ENCODE results near the gene DSCAM. TPM values are rescaled to one million over a fixed set of nuclear protein-coding genes. Genes with fewer than 3 reads are reported as not detected.

Gene DSCAM
- total and polyA plus RNA-seq, 2 donors (not counting 1 experiment from before 2014, with no cell fraction given): under 0.01 to 0.01 TPM

DNA sequence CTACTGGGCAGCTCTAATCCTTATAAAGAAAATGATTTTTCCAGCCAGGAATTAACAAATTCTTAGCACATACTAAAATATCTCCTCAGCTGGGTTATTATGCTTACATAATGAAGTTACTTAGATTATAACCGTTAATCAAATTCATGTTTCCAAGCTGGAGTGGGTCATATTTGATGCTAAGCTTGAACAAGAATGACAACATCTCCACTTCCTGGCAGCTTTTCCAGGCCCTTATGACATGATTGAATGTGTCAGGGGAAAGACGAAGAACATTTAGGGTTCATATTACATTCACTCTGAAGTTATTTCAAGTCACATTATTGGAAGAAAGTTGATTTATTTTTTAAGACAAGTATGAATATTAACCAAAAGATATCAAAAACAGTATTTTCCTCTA is 646.0 kb downstream of the DSCAM start:
- Histone ChIP-seq H3K79me2 (ENCODE audit: control insufficient read depth, insufficient read depth, low read length) (no peaks in the 10 kb centered on the region), H4K20me1 (ENCODE audit: control insufficient read depth, extremely low read depth, insufficient read depth, low read length) (no peaks in the 10 kb centered on the region), H3K9ac (ENCODE audit: insufficient read depth, low read length) (no peak overlapping the region), H3K4me2 (ENCODE audit: extremely low read depth, insufficient read depth, low read length) (no peak overlapping the region), H3K4me1 (ENCODE audit: control insufficient read depth, extremely low read depth, insufficient read depth, low read length) (no peaks in the 10 kb centered on the region), H3K9me3 (ENCODE audit: control insufficient read depth, insufficient read depth, low read depth, low read length) (no peaks in the 10 kb centered on the region), H3K27ac (ENCODE audit: insufficient read depth, low read length) (no peak overlapping the region), H3K4me3 (replicated peaks in 1 of 4; ENCODE audit: control extremely low read depth in 1 of 4, insufficient read depth in 1 of 4, low read depth in 3 of 4, low read length in 4 of 4) (no peak overlapping the region), H2AFZ (ENCODE audit: low read length) (no peak overlapping the region), H3K36me3 (ENCODE audit: control insufficient read depth, insufficient read depth, low read length) (no peaks in the 10 kb centered on the region), H3K27me3 (ENCODE audit: control insufficient read depth, insufficient read depth, low read length) (no peaks in the 10 kb centered on the region)
- DNase-seq (ENCODE audit: low read depth in 2 of 2): no peak
- no peak for TF ChIP-seq EZH2 (IDR thresholded peaks at IDR 0.05; ENCODE audit: low read length, missing control alignments)

DNA sequence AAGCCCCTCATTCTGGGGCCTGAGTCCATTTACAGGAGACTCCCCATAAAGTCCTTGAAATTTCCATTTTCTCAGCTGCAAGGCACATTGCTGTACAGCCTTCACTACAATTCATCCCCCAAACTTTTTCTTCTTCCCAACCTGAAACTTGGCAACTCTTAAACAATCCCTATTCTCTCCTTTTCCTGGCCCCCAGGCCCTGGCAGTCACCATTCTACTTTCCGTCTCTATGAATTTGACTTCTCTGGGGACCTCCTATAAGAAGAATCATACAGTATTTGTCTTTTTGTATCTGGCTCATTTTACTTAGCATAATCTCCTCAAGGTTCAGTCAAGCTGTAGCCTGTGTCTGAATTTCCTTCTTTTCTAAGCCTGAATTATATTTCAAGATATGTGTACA is 646.8 kb downstream of the DSCAM start:
- no peak overlapping the region for H3K27ac ChIP-seq (ENCODE audit: insufficient read depth, low read length)
- H3K9ac ChIP-seq (ENCODE audit: insufficient read depth, low read length): no peak overlapping the region
- TF ChIP-seq, protein P1, sequence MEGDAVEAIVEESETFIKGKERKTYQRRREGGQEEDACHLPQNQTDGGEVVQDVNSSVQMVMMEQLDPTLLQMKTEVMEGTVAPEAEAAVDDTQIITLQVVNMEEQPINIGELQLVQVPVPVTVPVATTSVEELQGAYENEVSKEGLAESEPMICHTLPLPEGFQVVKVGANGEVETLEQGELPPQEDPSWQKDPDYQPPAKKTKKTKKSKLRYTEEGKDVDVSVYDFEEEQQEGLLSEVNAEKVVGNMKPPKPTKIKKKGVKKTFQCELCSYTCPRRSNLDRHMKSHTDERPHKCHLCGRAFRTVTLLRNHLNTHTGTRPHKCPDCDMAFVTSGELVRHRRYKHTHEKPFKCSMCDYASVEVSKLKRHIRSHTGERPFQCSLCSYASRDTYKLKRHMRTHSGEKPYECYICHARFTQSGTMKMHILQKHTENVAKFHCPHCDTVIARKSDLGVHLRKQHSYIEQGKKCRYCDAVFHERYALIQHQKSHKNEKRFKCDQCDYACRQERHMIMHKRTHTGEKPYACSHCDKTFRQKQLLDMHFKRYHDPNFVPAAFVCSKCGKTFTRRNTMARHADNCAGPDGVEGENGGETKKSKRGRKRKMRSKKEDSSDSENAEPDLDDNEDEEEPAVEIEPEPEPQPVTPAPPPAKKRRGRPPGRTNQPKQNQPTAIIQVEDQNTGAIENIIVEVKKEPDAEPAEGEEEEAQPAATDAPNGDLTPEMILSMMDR (conservative IDR thresholded peaks at IDR 0.05 in 1 of 2, IDR thresholded peaks at IDR 0.05 in 1 of 2; ENCODE audit: low read depth in 1 of 2, low read length in 2 of 2): no peak
- no peak for TF ChIP-seq EZH2 (IDR thresholded peaks at IDR 0.05; ENCODE audit: low read length, missing control alignments)
- no peaks in the 10 kb centered on the region for H3K36me3 ChIP-seq (ENCODE audit: control insufficient read depth, insufficient read depth, low read length)
- H3K4me2 ChIP-seq (ENCODE audit: extremely low read depth, insufficient read depth, low read length): no peak overlapping the region
- no peak overlapping the region for H2AFZ ChIP-seq (ENCODE audit: low read length)
- no peaks in the 10 kb centered on the region for H3K27me3 ChIP-seq (ENCODE audit: control insufficient read depth, insufficient read depth, low read length)
- H3K79me2 ChIP-seq (ENCODE audit: control insufficient read depth, insufficient read depth, low read length): no peaks in the 10 kb centered on the region
- no peaks in the 10 kb centered on the region for H3K9me3 ChIP-seq (ENCODE audit: control insufficient read depth, insufficient read depth, low read depth, low read length)
- DNase-seq (ENCODE audit: low read depth in 2 of 2): no peak
- H3K4me3 ChIP-seq (replicated peaks in 1 of 4; ENCODE audit: control extremely low read depth in 1 of 4, insufficient read depth in 1 of 4, low read depth in 3 of 4, low read length in 4 of 4): no peak overlapping the region
- H4K20me1 ChIP-seq (ENCODE audit: control insufficient read depth, extremely low read depth, insufficient read depth, low read length): no peaks in the 10 kb centered on the region
- H3K4me1 ChIP-seq (ENCODE audit: control insufficient read depth, extremely low read depth, insufficient read depth, low read length): no peaks in the 10 kb centered on the region

DNA sequence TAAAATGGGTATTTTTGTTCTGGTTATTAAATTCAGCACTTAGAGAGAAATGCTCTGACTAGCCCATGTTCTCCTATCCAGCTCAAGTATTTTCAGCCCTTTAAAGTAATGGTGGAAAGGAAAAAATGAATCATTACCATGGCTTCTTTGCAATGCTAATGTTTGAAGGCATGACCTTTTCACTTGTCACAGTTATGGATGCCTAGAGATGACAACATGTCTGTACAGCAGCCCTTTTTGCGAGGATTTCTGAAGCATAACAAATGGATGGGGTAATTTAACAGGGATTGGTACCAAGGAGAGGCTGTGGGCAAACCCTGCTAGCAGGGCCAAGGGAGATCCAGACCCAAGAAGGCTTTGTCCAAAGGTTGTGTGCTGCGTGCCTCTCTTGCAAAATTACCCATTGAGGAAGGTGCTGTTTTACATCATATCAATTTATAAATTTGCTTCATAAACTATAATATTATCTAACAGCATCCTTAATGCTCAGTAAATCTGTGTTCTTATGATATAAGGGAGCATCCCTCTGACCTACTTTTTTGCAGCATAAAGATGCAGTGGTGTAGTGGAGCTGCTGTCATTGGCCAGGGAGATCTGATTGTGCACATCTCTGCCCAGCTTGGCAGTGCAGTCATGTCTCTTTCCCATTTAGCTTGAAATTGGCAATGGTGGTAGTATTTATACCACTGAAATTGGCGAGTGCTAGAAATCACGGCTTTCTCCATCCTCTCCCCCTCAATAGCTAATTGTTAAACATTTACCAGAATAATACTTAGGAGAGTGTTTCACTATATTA is 652.6 kb downstream of the DSCAM start:
- Histone ChIP-seq H3K4me2 (ENCODE audit: extremely low read depth, insufficient read depth, low read length) (no peak overlapping the region), H3K4me3 (replicated peaks in 1 of 4; ENCODE audit: control extremely low read depth in 1 of 4, insufficient read depth in 1 of 4, low read depth in 3 of 4, low read length in 4 of 4) (no peak overlapping the region), H4K20me1 (ENCODE audit: control insufficient read depth, extremely low read depth, insufficient read depth, low read length) (no peaks in the 10 kb centered on the region), H3K9ac (ENCODE audit: insufficient read depth, low read length) (no peak overlapping the region), H3K4me1 (ENCODE audit: control insufficient read depth, extremely low read depth, insufficient read depth, low read length) (no peaks in the 10 kb centered on the region), H2AFZ (ENCODE audit: low read length) (no peak overlapping the region), H3K79me2 (ENCODE audit: control insufficient read depth, insufficient read depth, low read length) (no peaks in the 10 kb centered on the region), H3K36me3 (ENCODE audit: control insufficient read depth, insufficient read depth, low read length) (no peaks in the 10 kb centered on the region), H3K9me3 (ENCODE audit: control insufficient read depth, insufficient read depth, low read depth, low read length) (no peaks in the 10 kb centered on the region), H3K27me3 (ENCODE audit: control insufficient read depth, insufficient read depth, low read length) (no peaks in the 10 kb centered on the region), H3K27ac (ENCODE audit: insufficient read depth, low read length) (no peak overlapping the region)
- peak in 1 of 2 donors; percentile 17 for DNase-seq (ENCODE audit: low read depth in 2 of 2)
- TF ChIP-seq, protein P1 (conservative IDR thresholded peaks at IDR 0.05 in 1 of 2, IDR thresholded peaks at IDR 0.05 in 1 of 2; ENCODE audit: low read depth in 1 of 2, low read length in 2 of 2): no peak
- no peak for TF ChIP-seq EZH2 (IDR thresholded peaks at IDR 0.05; ENCODE audit: low read length, missing control alignments)
